IMR-90 (cell line): ENCODE measurements around the gene AMACR. TPM values are rescaled to one million over a fixed set of nuclear protein-coding genes. Genes with fewer than 3 reads are reported as not detected.

ENCODE experiments used
- ATAC-seq: fragments of 200-7000 bp; cut with Tn5 transposase; 2 replicates; pipeline ENCODE4 v1.9.1; 2020; ENCODE audit warnings: low read depth, mild to moderate bottlenecking, moderate library complexity
- BruUV-seq: library from RNA; stranded (reverse); fragments of 400-500 nt; replicated peaks from 2 replicates; lab custom pipeline; 2021; lab: Mats Ljungman, UMichigan
- CTCF ChIA-PET: fragments of 300-600 bp; formaldehyde crosslinking; extraction: SDS; loops from one replicate; lab custom pipeline; 2021; ENCODE audit warnings: antibody characterized with exemption; lab: Yijun Ruan, JAX
- POLR2A ChIA-PET: fragments of 300-600 bp; sonication (Branson Sonifier 250); formaldehyde crosslinking; loops from one replicate; lab custom pipeline; 2022; ENCODE audit warnings: antibody characterized with exemption; ENCODE audit not compliant: unreplicated experiment; lab: Charles Lee
- DNase-seq: peaks from one replicate; pipeline ENCODE4 v3.0.0; 2013
- H2AFZ ChIP-seq: replicated peaks from 2 replicates; pipeline ENCODE3; 2013; ENCODE audit warnings: low read length, mild to moderate bottlenecking; ENCODE audit not compliant: poor library complexity
- H2AK5ac ChIP-seq: 2 replicates; pipeline ENCODE4 v1.6.1; 2013; ENCODE audit warnings: low read depth, low read length, inconsistent platforms
- H2AK9ac ChIP-seq: replicated peaks from 2 replicates; pipeline ENCODE3; 2013; ENCODE audit warnings: mild to moderate bottlenecking, low read depth, low read length, moderate library complexity; ENCODE audit not compliant: poor library complexity
- H2BK120ac ChIP-seq: 2 replicates; pipeline ENCODE4 v1.6.1; 2013; ENCODE audit warnings: low read depth, low read length, inconsistent platforms
- H2BK15ac ChIP-seq: 3 replicates; pipeline ENCODE4 v1.6.1; 2013; ENCODE audit warnings: low read depth, low read length, inconsistent platforms
- H2BK20ac ChIP-seq: 2 replicates; pipeline ENCODE4 v1.6.1; 2013; ENCODE audit warnings: low read depth, mild to moderate bottlenecking, inconsistent platforms, low read length, moderate library complexity
- H2BK5ac ChIP-seq: 2 replicates; pipeline ENCODE4 v1.6.1; 2013; ENCODE audit warnings: mild to moderate bottlenecking, low read depth, low read length, inconsistent platforms; ENCODE audit not compliant: poor library complexity, severe bottlenecking
- H3K14ac ChIP-seq: replicated peaks from 2 replicates; pipeline ENCODE4 v1.6.1; 2013; ENCODE audit warnings: low read depth, low read length, inconsistent platforms
- H3K18ac ChIP-seq: 2 replicates; pipeline ENCODE4 v1.6.1; 2013; ENCODE audit warnings: low read depth, low read length, control low read depth
- H3K23ac ChIP-seq: 2 replicates; pipeline ENCODE4 v1.6.1; 2013; ENCODE audit warnings: low read depth, low read length, inconsistent platforms
- H3K27ac ChIP-seq: 2 replicates; pipeline ENCODE4 v1.5.1; 2013; ENCODE audit warnings: mild to moderate bottlenecking, control low read depth, low read length; ENCODE audit not compliant: insufficient read depth
- H3K27me3 ChIP-seq: 2 replicates; pipeline ENCODE4 v1.6.1; 2013; ENCODE audit warnings: low read length; ENCODE audit not compliant: control insufficient read depth, insufficient read depth
- H3K36me3 ChIP-seq: 2 replicates; pipeline ENCODE4 v1.6.1; 2013; ENCODE audit warnings: low read length, mixed read lengths; ENCODE audit not compliant: control insufficient read depth, insufficient read depth
- H3K4ac ChIP-seq: 2 replicates; pipeline ENCODE4 v1.6.1; 2013; ENCODE audit warnings: low read depth, low read length, inconsistent platforms
- H3K4me1 ChIP-seq: 2 replicates; pipeline ENCODE4 v1.6.1; 2013; ENCODE audit warnings: low read length, mixed read lengths; ENCODE audit not compliant: control insufficient read depth, insufficient read depth
- H3K4me2 ChIP-seq: 2 replicates; pipeline ENCODE4 v1.6.1; 2013; ENCODE audit warnings: low read depth, mild to moderate bottlenecking, control low read depth, low read length, moderate library complexity
- H3K4me3 ChIP-seq: 2 replicates; pipeline ENCODE4 v1.5.1; 2013; ENCODE audit warnings: low read depth, mild to moderate bottlenecking, control low read depth, low read length, moderate library complexity; ENCODE audit not compliant: insufficient read depth
- H3K56ac ChIP-seq: 2 replicates; pipeline ENCODE4 v1.6.1; 2013; ENCODE audit warnings: low read length, inconsistent platforms; ENCODE audit not compliant: insufficient read depth; ENCODE audit errors: extremely low read depth
- H3K79me1 ChIP-seq, 2 experiments: 2 replicates each; pipeline ENCODE4 v1.6.1; 2013; ENCODE audit warnings: low read length in 2 of 2, inconsistent platforms in 1 of 2, low read depth in 1 of 2
- H3K9ac ChIP-seq: 2 replicates; pipeline ENCODE4 v1.6.1; 2013; ENCODE audit warnings: low read depth, low read length, control low read depth
- H3K9me1 ChIP-seq: 2 replicates; pipeline ENCODE4 v1.6.1; 2013; ENCODE audit warnings: low read length, inconsistent platforms; ENCODE audit not compliant: insufficient read depth
- H3K9me3 ChIP-seq: 2 replicates; pipeline ENCODE4 v1.6.1; 2013; ENCODE audit warnings: low read length; ENCODE audit not compliant: control insufficient read depth, insufficient read depth
- H4K20me1 ChIP-seq: 2 replicates; pipeline ENCODE4 v1.6.1; 2013; ENCODE audit warnings: low read length, inconsistent platforms; ENCODE audit not compliant: insufficient read depth
- H4K5ac ChIP-seq: 2 replicates; pipeline ENCODE4 v1.6.1; 2013; ENCODE audit warnings: mild to moderate bottlenecking, low read depth, low read length, control low read depth
- H4K8ac ChIP-seq, 2 experiments: 2 replicates each; pipeline ENCODE4 v1.6.1; 2013; ENCODE audit warnings: low read depth in 2 of 2, low read length in 2 of 2, control low read depth in 1 of 2, inconsistent platforms in 1 of 2
- H4K91ac ChIP-seq: 2 replicates; pipeline ENCODE4 v1.6.1; 2013; ENCODE audit warnings: low read depth, low read length, inconsistent platforms; ENCODE audit not compliant: insufficient read depth
- BHLHE40 ChIP-seq: fragments of 150-350 bp; IDR thresholded peaks from 2 replicates; pipeline ENCODE4 v1.6.1; 2016; ENCODE audit warnings: mild to moderate bottlenecking, low read depth, low read length
- CEBPB ChIP-seq: IDR thresholded peaks from 2 replicates; pipeline ENCODE4 v1.6.1; 2012; ENCODE audit warnings: low read depth, low read length, improper control_type of control experiment
- CHD1 ChIP-seq: IDR thresholded peaks from 2 replicates; pipeline ENCODE4 v1.6.1; 2012; ENCODE audit warnings: low read depth, low read length, improper control_type of control experiment
- FOS ChIP-seq: fragments of 150-350 bp; IDR thresholded peaks from 2 replicates; pipeline ENCODE4 v1.6.1; 2016; ENCODE audit warnings: low read depth, low read length
- MAFK ChIP-seq: IDR thresholded peaks from 2 replicates; pipeline ENCODE4 v1.6.1; 2012; ENCODE audit warnings: low read depth, low read length, improper control_type of control experiment
- MAZ ChIP-seq: IDR thresholded peaks from 2 replicates; pipeline ENCODE4 v1.6.1; 2012; ENCODE audit warnings: low read depth, mild to moderate bottlenecking, low read length, improper control_type of control experiment, moderate library complexity, borderline replicate concordance
- MXI1 ChIP-seq: IDR thresholded peaks from 2 replicates; pipeline ENCODE4 v1.6.1; 2012; ENCODE audit warnings: low read depth, mild to moderate bottlenecking, low read length, moderate library complexity, borderline replicate concordance
- NFE2L2 ChIP-seq: fragments of 150-350 bp; IDR thresholded peaks from 2 replicates; pipeline ENCODE4 v1.6.1; 2016; ENCODE audit warnings: low read depth, mild to moderate bottlenecking, low read length
- POLR2A ChIP-seq: IDR thresholded peaks from 2 replicates; pipeline ENCODE4 v1.6.1; 2012; ENCODE audit warnings: mild to moderate bottlenecking, low read depth, low read length
- RAD21 ChIP-seq: IDR thresholded peaks from 2 replicates; pipeline ENCODE4 v1.6.1; 2012; ENCODE audit warnings: low read length, improper control_type of control experiment
- RCOR1 ChIP-seq: IDR thresholded peaks from 2 replicates; pipeline ENCODE4 v1.6.1; 2012; ENCODE audit warnings: mild to moderate bottlenecking, low read length, improper control_type of control experiment; ENCODE audit not compliant: insufficient replicate concordance
- RFX5 ChIP-seq: IDR thresholded peaks from 2 replicates; pipeline ENCODE4 v1.8.0; 2012; ENCODE audit warnings: low read depth, mild to moderate bottlenecking, low read length, moderate library complexity
- SMC3 ChIP-seq: fragments of 150-350 bp; IDR thresholded peaks from 2 replicates; pipeline ENCODE4 v1.6.1; 2016; ENCODE audit warnings: low read depth, mild to moderate bottlenecking, antibody characterized with exemption, low read length, moderate library complexity
- WGBS, 2 experiments: methylation state at CpG; one replicate each; pipeline versions ENCODE4 v1.1.5 to v1.1.7; 2013; ENCODE audit warnings: missing lambda C conversion rate in 2 of 2; ENCODE audit not compliant: insufficient read length in 1 of 2; ENCODE audit errors: extremely low coverage in 2 of 2; 5-methylcytosine and 5-hydroxymethylcytosine counted together
- dilution Hi-C: fragments of 300-500 bp; cut with HindIII; formaldehyde crosslinking; loops from one replicate; pipeline ENCODE4 v1.14.3; 2018; ENCODE audit warnings: low sequenced_read_pairs; ENCODE audit not compliant: unreplicated experiment
- in situ Hi-C: fragments of 300-500 bp; cut with MboI; formaldehyde crosslinking; loops from 3 replicates; pipeline ENCODE4 v1.14.3; 2019; ENCODE audit warnings: low sequenced_read_pairs, inconsistent platforms, mixed read lengths
- intact Hi-C: fragments of 100-400 bp; cut with micrococcal nuclease; formaldehyde crosslinking; loops from 2 replicates; pipeline ENCODE4 v1.10.0; 2022
- polyA plus RNA-seq, 3 experiments: library from polyadenylated mRNA; depleted of rRNA; stranded (reverse); fragments of >200 nt; gene quantifications; 2 replicates each; pipeline ENCODE4 v1.2.3, GENCODE V29; 2012; ENCODE audit warnings: low replicate concordance in 1 of 3
- total RNA-seq: library from RNA; depleted of rRNA; stranded (reverse); fragments of >200 nt; gene quantifications from 2 replicates; pipeline ENCODE4 v1.2.3, GENCODE V29; 2012
- TF ChIP-seq, protein P1 (sequence below): conservative IDR thresholded peaks from 2 replicates; pipeline ENCODE4 v1.5.1; 2012; ENCODE audit warnings: mild to moderate bottlenecking, low read depth, low read length, improper control_type of control experiment
- TF ChIP-seq, protein P2 (sequence below): fragments of 150-350 bp; IDR thresholded peaks from 2 replicates; pipeline ENCODE4 v1.6.1; 2017; ENCODE audit warnings: mild to moderate bottlenecking, antibody characterized with exemption, low read length, low read depth
- TF ChIP-seq, protein P3 (sequence below): fragments of 150-350 bp; IDR thresholded peaks from 2 replicates; pipeline ENCODE4 v1.6.1; 2016; ENCODE audit warnings: low read depth, mild to moderate bottlenecking, low read length, moderate library complexity, borderline replicate concordance

Gene AMACR
- total and polyA plus RNA-seq, 2 of the 4 experiments (the other 2 are of a cell fraction) = 8.2 to 12.9 TPM

DNA sequence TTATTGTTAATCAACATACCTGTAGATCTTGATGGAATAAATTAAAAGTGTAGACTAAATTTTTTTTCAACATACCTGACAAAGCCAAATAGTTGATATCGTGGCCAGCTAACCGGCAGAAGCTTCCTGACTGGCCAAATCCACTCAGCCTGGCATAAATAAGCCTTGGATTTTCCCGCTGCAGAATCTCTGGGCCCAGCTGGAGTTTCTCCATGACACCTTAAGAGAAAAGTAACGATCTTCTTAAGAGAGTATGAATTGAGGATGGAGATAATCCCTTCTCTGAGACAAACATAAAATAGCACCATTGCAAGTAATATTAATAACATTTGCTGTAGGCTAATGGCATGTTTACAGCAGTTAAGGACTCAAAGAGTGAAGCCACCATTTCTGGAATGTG, 2.2 kb downstream of the AMACR start:
- no peak overlapping the region for H2BK5ac ChIP-seq
- H3K27me3 ChIP-seq = no peaks in the 10 kb centered on the region
- no peak overlapping the region for H3K14ac ChIP-seq
- H4K91ac ChIP-seq = no peak overlapping the region
- peaks cover 8% of the 10 kb centered on the region; the same call in 1 of the 2 replicates for H3K9me1 ChIP-seq
- ChIA-PET CTCF (interaction anchor here (1.5 kb wide), 1 partner anchor 9 kb away, joined by 7 read pairs; no protein-coding TSS in a partner anchor), POLR2A (interaction anchor here (0.5 kb wide), 1 partner anchor 30 kb away, joined by 3 read pairs; no protein-coding TSS in a partner anchor)
- H2AK9ac ChIP-seq = no peak overlapping the region
- H4K5ac ChIP-seq = no peak overlapping the region
- dilution Hi-C loops (no loop called here), in situ Hi-C loops (no loop called here), intact Hi-C loops (no loop called here)
- no peak overlapping the region for H2AK5ac ChIP-seq
- H4K20me1 ChIP-seq = no peaks in the 10 kb centered on the region
- no peak overlapping the region for H3K18ac ChIP-seq
- H2AFZ ChIP-seq = no peak overlapping the region
- no peak overlapping the region for H3K4ac ChIP-seq
- H4K8ac ChIP-seq = no peak overlapping the region
- H3K27ac ChIP-seq = no peak overlapping the region
- DNase-seq (no peak), ATAC-seq (no peak)
- H3K9me3 ChIP-seq = no peaks in the 10 kb centered on the region
- H3K36me3 ChIP-seq = peaks cover 4% of the 10 kb centered on the region; the same call in 1 of the 2 replicates
- H3K9ac ChIP-seq = no peak overlapping the region
- no TSS peak for BruUV-seq
- H3K23ac ChIP-seq = no peak overlapping the region
- no peak overlapping the region for H2BK15ac ChIP-seq
- H3K4me3 ChIP-seq = no peak overlapping the region
- no peak overlapping the region for H3K4me2 ChIP-seq
- H3K4me1 ChIP-seq = peaks cover 12% of the 10 kb centered on the region
- no peak overlapping the region for H2BK120ac ChIP-seq
- H3K79me1 ChIP-seq = peaks cover 15 to 22% of the 10 kb centered on the region in 2 experiments; a peak in 3 of 4 replicates
- H2BK20ac ChIP-seq = no peak overlapping the region
- WGBS, 2 experiments = no CpG with 5 or more reads among the region's 4 CpGs
- no peak overlapping the region for H3K56ac ChIP-seq
- TF ChIP-seq SMC3 (no peak), POLR2A (no peak), NFE2L2 (no peak), RFX5 (no peak), CEBPB (no peak), RCOR1 (no peak), BHLHE40 (no peak), MAFK (no peak), MXI1 (no peak), FOS (no peak), RAD21 (no peak), CHD1 (no peak), MAZ (no peak)
- TF ChIP-seq, protein P1, sequence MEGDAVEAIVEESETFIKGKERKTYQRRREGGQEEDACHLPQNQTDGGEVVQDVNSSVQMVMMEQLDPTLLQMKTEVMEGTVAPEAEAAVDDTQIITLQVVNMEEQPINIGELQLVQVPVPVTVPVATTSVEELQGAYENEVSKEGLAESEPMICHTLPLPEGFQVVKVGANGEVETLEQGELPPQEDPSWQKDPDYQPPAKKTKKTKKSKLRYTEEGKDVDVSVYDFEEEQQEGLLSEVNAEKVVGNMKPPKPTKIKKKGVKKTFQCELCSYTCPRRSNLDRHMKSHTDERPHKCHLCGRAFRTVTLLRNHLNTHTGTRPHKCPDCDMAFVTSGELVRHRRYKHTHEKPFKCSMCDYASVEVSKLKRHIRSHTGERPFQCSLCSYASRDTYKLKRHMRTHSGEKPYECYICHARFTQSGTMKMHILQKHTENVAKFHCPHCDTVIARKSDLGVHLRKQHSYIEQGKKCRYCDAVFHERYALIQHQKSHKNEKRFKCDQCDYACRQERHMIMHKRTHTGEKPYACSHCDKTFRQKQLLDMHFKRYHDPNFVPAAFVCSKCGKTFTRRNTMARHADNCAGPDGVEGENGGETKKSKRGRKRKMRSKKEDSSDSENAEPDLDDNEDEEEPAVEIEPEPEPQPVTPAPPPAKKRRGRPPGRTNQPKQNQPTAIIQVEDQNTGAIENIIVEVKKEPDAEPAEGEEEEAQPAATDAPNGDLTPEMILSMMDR = no peak
- TF ChIP-seq, protein P2, sequence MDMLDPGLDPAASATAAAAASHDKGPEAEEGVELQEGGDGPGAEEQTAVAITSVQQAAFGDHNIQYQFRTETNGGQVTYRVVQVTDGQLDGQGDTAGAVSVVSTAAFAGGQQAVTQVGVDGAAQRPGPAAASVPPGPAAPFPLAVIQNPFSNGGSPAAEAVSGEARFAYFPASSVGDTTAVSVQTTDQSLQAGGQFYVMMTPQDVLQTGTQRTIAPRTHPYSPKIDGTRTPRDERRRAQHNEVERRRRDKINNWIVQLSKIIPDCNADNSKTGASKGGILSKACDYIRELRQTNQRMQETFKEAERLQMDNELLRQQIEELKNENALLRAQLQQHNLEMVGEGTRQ = no peak
- TF ChIP-seq, protein P3, sequence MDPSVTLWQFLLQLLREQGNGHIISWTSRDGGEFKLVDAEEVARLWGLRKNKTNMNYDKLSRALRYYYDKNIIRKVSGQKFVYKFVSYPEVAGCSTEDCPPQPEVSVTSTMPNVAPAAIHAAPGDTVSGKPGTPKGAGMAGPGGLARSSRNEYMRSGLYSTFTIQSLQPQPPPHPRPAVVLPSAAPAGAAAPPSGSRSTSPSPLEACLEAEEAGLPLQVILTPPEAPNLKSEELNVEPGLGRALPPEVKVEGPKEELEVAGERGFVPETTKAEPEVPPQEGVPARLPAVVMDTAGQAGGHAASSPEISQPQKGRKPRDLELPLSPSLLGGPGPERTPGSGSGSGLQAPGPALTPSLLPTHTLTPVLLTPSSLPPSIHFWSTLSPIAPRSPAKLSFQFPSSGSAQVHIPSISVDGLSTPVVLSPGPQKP = no peak
